Suppressor macrophage treated with lipopolysaccharide for 4 hours (primary cell): ENCODE results near the gene CREB3L2.
"Not testable (repeated sequence)": the region's sequence is repeated elsewhere in the genome, so short reads cannot be mapped to it uniquely, and the experiment has no call there.

ENCODE experiments used
- DNase-seq: peaks from one replicate; pipeline ENCODE4 v3.0.0-alpha.2; 2020

Gene CREB3L2

GRCh38 chr7:137831555-137831954 is 170.3 kb downstream of the CREB3L2 start:
- not testable (repeated sequence) for DNase-seq

DNA sequence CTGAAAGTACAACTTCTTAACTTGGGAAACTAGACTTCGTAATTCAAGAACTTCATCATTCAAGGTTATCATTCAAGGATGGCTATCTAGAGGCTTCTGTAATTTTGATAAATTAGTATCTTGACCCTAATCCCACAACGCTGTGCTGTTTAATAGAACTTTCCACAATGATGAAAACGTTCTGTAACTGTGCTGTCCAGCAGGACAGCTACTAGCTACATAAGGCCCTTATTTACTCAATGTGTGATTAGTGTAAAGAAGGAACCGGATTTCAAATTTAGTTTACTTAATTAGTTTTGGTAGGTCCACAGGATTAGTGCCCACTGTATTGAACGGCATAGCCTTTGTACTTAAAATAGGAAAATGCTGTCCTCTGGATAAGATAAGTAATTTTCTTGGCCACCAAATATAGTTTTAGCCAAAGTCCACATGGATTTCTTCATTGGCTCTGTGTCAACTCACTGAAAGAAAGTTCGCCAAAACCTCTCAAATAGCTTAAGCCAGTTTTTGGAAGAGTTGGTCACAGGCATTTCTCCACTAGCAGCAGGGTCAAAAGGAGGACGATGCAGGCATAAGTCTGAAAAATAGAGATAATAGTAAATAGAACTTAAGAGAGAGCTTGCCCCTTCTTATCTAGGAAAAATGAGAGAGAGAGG is 172.4 kb downstream of the CREB3L2 start:
- DNase-seq = no peak

GRCh38 chr7:137828456-137828855 is 173.4 kb downstream of the CREB3L2 start:
- no peak for DNase-seq

- no peak for DNase-seq
These were observed 176.4 kb downstream of the CREB3L2 start for GRCh38 chr7:137825489-137825888.
